Erythroblast (primary cell): ENCODE results near the gene CTNNA3.

ENCODE experiments used
- DNase-seq, 2 experiments: peaks; one replicate each; lab custom pipeline; 2025; lab: John Stamatoyannopoulos, UW
- GATA1 ChIP-seq: IDR thresholded peaks from 2 replicates; pipeline ENCODE4 v1.6.1; 2011; ENCODE audit warnings: low read depth, mild to moderate bottlenecking, control low read depth, low read length, moderate library complexity
- POLR2A ChIP-seq: IDR thresholded peaks from 2 replicates; pipeline ENCODE4 v1.6.1; 2011; ENCODE audit warnings: mild to moderate bottlenecking, low read length

Gene CTNNA3

GRCh38 chr10:66924674-66925345 lies 771.2 kb downstream of the CTNNA3 start:
- DNase-seq = no peak
- TF ChIP-seq POLR2A = no peak
- TF ChIP-seq GATA1 = no peak

GRCh38 chr10:66919248-66919647 lies 776.7 kb downstream of the CTNNA3 start:
- TF ChIP-seq GATA1 (no peak), POLR2A (no peak)
- no peak for DNase-seq

- TF ChIP-seq GATA1 (no peak), POLR2A (no peak)
- no peak for DNase-seq
Observed at GRCh38 chr10:66917104-66917503, 778.9 kb downstream of the CTNNA3 start.

- no peak for DNase-seq
- TF ChIP-seq POLR2A (no peak), GATA1 (no peak)
Observed at GRCh38 chr10:66916030-66916429, 780.0 kb downstream of the CTNNA3 start.

- no peak for DNase-seq
- no peak for TF ChIP-seq POLR2A
- TF ChIP-seq GATA1 = no peak
Observed at GRCh38 chr10:66910671-66911070, 785.3 kb downstream of the CTNNA3 start.

GRCh38 chr10:66892871-66893270 lies 803.1 kb downstream of the CTNNA3 start:
- no peak for DNase-seq
- TF ChIP-seq GATA1 = no peak
- no peak for TF ChIP-seq POLR2A

GRCh38 chr10:66888237-66888636 lies 807.8 kb downstream of the CTNNA3 start:
- TF ChIP-seq POLR2A = no peak
- TF ChIP-seq GATA1 = no peak
- DNase-seq = no peak

- TF ChIP-seq GATA1 (no peak), POLR2A (no peak)
Observed at GRCh38 chr10:66886848-66887247, 809.1 kb downstream of the CTNNA3 start.

GRCh38 chr10:66882271-66882670 lies 813.7 kb downstream of the CTNNA3 start:
- no peak for TF ChIP-seq GATA1
- no peak for TF ChIP-seq POLR2A
- DNase-seq = no peak

More at GRCh38 chr10:66886848-66887247, 809.1 kb downstream of the CTNNA3 start:
- no peak for DNase-seq

GRCh38 chr10:66881814-66882213 lies 814.2 kb downstream of the CTNNA3 start:
- no peak for DNase-seq
- TF ChIP-seq POLR2A (no peak), GATA1 (no peak)

- DNase-seq = no peak
- no peak for TF ChIP-seq POLR2A
Observed at GRCh38 chr10:66880826-66881225, 815.2 kb downstream of the CTNNA3 start.

GRCh38 chr10:66880292-66880691 lies 815.7 kb downstream of the CTNNA3 start:
- DNase-seq = no peak
- TF ChIP-seq GATA1 = no peak
- no peak for TF ChIP-seq POLR2A

GRCh38 chr10:66877361-66877760 lies 818.6 kb downstream of the CTNNA3 start:
- TF ChIP-seq POLR2A (no peak), GATA1 (no peak)
- DNase-seq = no peak

GRCh38 chr10:66869635-66870034 lies 826.4 kb downstream of the CTNNA3 start:
- no peak for DNase-seq
- TF ChIP-seq GATA1 (no peak), POLR2A (no peak)

- TF ChIP-seq POLR2A (no peak), GATA1 (no peak)
- DNase-seq = no peak
Observed at GRCh38 chr10:66862687-66863258, 833.2 kb downstream of the CTNNA3 start.
